Measurements from ENCODE around the gene SNX5. TPM values are rescaled to one million over a fixed set of nuclear protein-coding genes. Genes with fewer than 3 reads are reported as not detected.

SNX5 gene
- total and polyA plus RNA-seq, 10 of the 15 experiments (the other 5 are each of a cell fraction or from before 2014, with no cell fraction given) = 92.9 to 316 (median 245) TPM

DNA sequence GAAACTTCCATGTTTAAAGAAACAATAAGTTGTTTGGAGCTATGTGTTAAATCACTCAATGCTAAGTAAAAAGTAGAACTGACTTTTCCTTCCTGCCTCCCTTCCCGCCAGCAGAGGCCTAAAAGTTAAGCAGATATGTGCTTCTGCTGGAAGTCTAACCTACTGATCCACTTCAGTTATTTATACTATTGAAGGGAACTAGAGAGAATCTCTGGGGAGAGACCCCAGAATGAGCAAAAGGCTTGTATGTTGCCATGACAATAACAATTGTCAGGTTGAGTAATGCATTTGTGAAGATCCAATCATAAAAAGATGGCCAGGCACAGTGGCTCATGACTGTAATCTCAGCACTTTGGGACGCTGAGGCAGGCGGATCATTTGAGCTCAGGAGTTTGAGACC, 25.0 kb upstream of the SNX5 start:
- Histone ChIP-seq H3K36me3 (ENCODE audit: control insufficient read depth in 2 of 2, insufficient read depth in 2 of 2, low read length in 1 of 2) (peaks cover 0 to 7% of the 10 kb centered on the region in 2 experiments; a peak in 1 of 4 replicates), H3K4me2 (ENCODE audit: control insufficient read depth, insufficient read depth) (no peak overlapping the region), H3K9me3 (replicated peaks; ENCODE audit: control insufficient read depth, insufficient read depth, low read length) (no peaks in the 10 kb centered on the region), H3K27me3 (replicated peaks in 1 of 2; ENCODE audit: control insufficient read depth in 2 of 2, insufficient read depth in 2 of 2, low read length in 1 of 2) (no peaks in the 10 kb centered on the region), H3K27ac (ENCODE audit: control insufficient read depth, insufficient read depth) (peak overlapping the region; percentile 41), H4K20me1 (ENCODE audit: control insufficient read depth, insufficient read depth) (no peaks in the 10 kb centered on the region), H3K79me2 (ENCODE audit: control insufficient read depth, insufficient read depth, low read length) (no peaks in the 10 kb centered on the region), H3K9ac (ENCODE audit: control insufficient read depth, insufficient read depth, low read length) (no peak overlapping the region), H2AFZ (ENCODE audit: control insufficient read depth, low read depth, low read length) (no peak overlapping the region), H3K4me1 (ENCODE audit: control insufficient read depth, insufficient read depth, low read length) (peaks cover 21% of the 10 kb centered on the region), H3K4me3 (no peak overlapping the region)
- no peak for DNase-seq (ENCODE audit: low read depth, low spot score)
- in situ Hi-C loops (cut with MboI) (no loop called here), intact Hi-C loops (cut with micrococcal nuclease; ENCODE audit: unreplicated experiment) (loop anchor here (2.0 to 5.0 kb wide), 3 partner anchors 25 to 311 kb away; partner anchors contain the start of genes MGME1, RRBP1 and SNX5)
- ChIA-PET CTCF (interaction anchor here (1.0 to 7.3 kb wide), 8 partner anchors 8 to 488 kb away, joined by 3 to 45 read pairs (median 6); no protein-coding TSS in a partner anchor), SMC1A (ENCODE audit: uncharacterized antibody, unreplicated experiment) (interaction anchor here (1.1 to 2.3 kb wide), 10 partner anchors 10 to 488 kb away, joined by 3 to 12 read pairs (median 4); no protein-coding TSS in a partner anchor), POLR2A (interaction anchor here (0.6 to 1.0 kb wide), 2 partner anchors 312 to 345 kb away, joined by 3 read pairs; no protein-coding TSS in a partner anchor), RAD21 (ENCODE audit: unreplicated experiment) (interaction anchor here (0.9 to 2.0 kb wide), 5 partner anchors 10 to 488 kb away, joined by 3 to 9 read pairs (median 5); partner anchors contain the start of gene SNX5)
- TF ChIP-seq, protein P1, sequence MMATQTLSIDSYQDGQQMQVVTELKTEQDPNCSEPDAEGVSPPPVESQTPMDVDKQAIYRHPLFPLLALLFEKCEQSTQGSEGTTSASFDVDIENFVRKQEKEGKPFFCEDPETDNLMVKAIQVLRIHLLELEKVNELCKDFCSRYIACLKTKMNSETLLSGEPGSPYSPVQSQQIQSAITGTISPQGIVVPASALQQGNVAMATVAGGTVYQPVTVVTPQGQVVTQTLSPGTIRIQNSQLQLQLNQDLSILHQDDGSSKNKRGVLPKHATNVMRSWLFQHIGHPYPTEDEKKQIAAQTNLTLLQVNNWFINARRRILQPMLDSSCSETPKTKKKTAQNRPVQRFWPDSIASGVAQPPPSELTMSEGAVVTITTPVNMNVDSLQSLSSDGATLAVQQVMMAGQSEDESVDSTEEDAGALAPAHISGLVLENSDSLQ (IDR thresholded peaks at IDR 0.05) = peak; percentile 21; the same call in 1 of the 2 replicates
- TF ChIP-seq KLF5 (IDR thresholded peaks at IDR 0.05; ENCODE audit: partially characterized antibody) (no peak), MXI1 (IDR thresholded peaks at IDR 0.05; ENCODE audit: low read depth, low read length) (no peak), ZNF207 (IDR thresholded peaks at IDR 0.05; ENCODE audit: borderline replicate concordance) (no peak), SREBF2 (IDR thresholded peaks at IDR 0.05; ENCODE audit: low read length) (no peak), MEF2B (IDR thresholded peaks at IDR 0.05; ENCODE audit: partially characterized antibody, poor library complexity, severe bottlenecking) (no peak)
- TF ChIP-seq, protein P2, sequence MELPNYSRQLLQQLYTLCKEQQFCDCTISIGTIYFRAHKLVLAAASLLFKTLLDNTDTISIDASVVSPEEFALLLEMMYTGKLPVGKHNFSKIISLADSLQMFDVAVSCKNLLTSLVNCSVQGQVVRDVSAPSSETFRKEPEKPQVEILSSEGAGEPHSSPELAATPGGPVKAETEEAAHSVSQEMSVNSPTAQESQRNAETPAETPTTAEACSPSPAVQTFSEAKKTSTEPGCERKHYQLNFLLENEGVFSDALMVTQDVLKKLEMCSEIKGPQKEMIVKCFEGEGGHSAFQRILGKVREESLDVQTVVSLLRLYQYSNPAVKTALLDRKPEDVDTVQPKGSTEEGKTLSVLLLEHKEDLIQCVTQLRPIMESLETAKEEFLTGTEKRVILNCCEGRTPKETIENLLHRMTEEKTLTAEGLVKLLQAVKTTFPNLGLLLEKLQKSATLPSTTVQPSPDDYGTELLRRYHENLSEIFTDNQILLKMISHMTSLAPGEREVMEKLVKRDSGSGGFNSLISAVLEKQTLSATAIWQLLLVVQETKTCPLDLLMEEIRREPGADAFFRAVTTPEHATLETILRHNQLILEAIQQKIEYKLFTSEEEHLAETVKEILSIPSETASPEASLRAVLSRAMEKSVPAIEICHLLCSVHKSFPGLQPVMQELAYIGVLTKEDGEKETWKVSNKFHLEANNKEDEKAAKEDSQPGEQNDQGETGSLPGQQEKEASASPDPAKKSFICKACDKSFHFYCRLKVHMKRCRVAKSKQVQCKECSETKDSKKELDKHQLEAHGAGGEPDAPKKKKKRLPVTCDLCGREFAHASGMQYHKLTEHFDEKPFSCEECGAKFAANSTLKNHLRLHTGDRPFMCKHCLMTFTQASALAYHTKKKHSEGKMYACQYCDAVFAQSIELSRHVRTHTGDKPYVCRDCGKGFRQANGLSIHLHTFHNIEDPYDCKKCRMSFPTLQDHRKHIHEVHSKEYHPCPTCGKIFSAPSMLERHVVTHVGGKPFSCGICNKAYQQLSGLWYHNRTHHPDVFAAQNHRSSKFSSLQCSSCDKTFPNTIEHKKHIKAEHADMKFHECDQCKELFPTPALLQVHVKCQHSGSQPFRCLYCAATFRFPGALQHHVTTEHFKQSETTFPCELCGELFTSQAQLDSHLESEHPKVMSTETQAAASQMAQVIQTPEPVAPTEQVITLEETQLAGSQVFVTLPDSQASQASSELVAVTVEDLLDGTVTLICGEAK (IDR thresholded peaks at IDR 0.05; ENCODE audit: borderline replicate concordance) = no peak
- FAIRE-seq = no peak
- ATAC-seq = no peak
- 72% methylated on average over 3 of the region's 3 CpGs for WGBS (ENCODE audit: insufficient coverage, insufficient replicate concordance, low lambda C conversion rate, missing lambda C conversion rate)
- BruUV-seq (replicated peaks) = no TSS peak
